Measurements from ENCODE around the gene PRSS35.
A peak's percentile ranks its signal among the peaks of the same experiment; 100 is the strongest.

Gene PRSS35

DNA sequence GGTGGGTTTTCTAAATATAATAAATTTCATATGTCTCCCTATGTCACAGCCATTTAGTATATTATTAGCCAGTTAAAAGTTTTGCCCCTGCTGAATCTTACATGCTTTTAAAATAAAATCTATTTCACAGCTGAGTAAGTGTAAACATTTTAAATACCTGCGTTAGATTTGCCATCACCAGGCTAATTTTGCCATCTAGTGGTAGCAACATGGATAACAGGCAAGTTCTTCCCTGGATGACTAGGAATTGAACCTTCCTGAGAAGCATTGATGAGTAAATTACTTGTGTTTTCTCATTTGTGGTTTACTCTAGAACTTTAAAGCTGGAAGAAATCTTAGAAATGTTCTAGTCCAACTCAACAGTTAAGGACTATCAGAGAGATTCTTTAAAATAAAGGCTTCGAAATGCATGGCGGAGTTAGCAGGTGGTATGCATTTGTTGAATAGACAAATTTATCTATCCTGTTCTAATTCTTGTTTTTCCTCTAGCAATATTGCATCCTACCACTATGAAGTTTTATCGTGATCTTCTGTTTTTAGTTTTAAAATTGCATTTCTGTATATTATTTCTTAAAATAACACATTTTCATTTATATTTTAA, 2.6 kb downstream of the PRSS35 start:
- Histone ChIP-seq H3K4me3 (ENCODE audit: low read length) (no peak overlapping the region), H3K9me3 (ENCODE audit: insufficient read depth, low read length) (no peaks in the 10 kb centered on the region), H3K27ac (ENCODE audit: low read length) (no peak overlapping the region), H3K9ac (ENCODE audit: low read length) (no peak overlapping the region), H4K20me1 (ENCODE audit: insufficient read depth, low read length) (no peaks in the 10 kb centered on the region), H3K79me2 (ENCODE audit: low read length) (no peaks in the 10 kb centered on the region), H3K36me3 (replicated peaks; ENCODE audit: low read depth, low read length) (no peaks in the 10 kb centered on the region), H3K4me1 (ENCODE audit: low read length) (peaks cover 3% of the 10 kb centered on the region; the same call in 1 of the 2 replicates), H2AFZ (ENCODE audit: low read depth, low read length) (no peak overlapping the region), H3K4me2 (ENCODE audit: low read length) (no peak overlapping the region), H3K27me3 (ENCODE audit: low read depth, low read length) (no peaks in the 10 kb centered on the region)
- no peak for TF ChIP-seq EZH2phosphoT487 (IDR thresholded peaks at IDR 0.05; ENCODE audit: low read depth)
- TF ChIP-seq, protein P1, sequence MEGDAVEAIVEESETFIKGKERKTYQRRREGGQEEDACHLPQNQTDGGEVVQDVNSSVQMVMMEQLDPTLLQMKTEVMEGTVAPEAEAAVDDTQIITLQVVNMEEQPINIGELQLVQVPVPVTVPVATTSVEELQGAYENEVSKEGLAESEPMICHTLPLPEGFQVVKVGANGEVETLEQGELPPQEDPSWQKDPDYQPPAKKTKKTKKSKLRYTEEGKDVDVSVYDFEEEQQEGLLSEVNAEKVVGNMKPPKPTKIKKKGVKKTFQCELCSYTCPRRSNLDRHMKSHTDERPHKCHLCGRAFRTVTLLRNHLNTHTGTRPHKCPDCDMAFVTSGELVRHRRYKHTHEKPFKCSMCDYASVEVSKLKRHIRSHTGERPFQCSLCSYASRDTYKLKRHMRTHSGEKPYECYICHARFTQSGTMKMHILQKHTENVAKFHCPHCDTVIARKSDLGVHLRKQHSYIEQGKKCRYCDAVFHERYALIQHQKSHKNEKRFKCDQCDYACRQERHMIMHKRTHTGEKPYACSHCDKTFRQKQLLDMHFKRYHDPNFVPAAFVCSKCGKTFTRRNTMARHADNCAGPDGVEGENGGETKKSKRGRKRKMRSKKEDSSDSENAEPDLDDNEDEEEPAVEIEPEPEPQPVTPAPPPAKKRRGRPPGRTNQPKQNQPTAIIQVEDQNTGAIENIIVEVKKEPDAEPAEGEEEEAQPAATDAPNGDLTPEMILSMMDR (IDR thresholded peaks at IDR 0.05; ENCODE audit: low read depth, low read length): peak; percentile 97

DNA sequence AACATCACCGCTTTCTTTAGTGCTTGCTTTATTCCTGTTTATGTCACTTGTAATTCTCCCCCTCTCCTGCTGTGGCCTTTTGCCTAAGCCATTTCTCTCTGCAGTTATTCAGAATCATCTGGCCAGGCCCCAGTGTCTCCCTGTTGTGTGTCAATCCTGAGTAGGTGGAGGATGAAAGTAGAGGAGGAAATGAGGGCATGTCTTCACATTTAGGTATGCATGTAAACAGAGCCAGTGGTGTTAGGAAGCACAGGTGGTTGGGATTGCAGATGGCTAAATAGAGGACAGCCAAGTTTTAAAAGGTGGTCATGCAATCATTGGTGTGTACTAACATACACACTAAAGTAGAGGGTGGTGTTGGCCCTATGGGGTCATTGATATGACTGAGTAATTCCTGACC, 5.2 kb downstream of the PRSS35 start:
- H3K27me3 ChIP-seq (ENCODE audit: low read depth, low read length): no peaks in the 10 kb centered on the region

DNA sequence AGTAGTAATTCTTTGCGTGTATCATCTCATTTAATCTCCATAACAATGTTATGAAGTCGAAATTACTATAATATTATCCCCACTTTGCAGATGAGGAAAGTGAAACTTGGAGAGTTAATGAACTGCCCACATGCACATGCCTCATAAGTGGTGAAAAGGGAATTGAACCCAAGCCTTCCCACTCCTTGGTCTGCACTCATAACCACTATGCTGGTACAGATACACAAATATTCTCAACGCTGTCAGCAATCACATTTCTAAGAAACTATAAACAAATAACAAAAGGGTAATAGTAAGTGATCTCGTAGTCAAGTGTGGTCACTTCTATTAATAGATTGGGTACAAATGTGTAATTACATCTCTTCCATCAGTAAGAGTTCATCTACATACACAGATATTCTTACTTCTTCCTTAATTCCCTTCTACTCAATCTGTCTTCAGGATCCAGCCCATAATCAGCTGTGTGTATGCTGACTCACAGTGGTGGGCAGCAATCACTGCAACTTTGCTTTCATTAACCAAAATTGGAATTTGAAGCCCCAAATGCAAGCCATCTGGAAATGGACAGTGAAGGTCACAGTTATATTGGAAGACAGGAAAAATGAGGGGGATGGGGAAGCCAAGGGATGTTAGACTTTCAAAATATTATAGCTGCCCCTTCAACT, 6.6 kb downstream of the PRSS35 start:
- H3K4me2 ChIP-seq (ENCODE audit: low read length): no peak overlapping the region
- H3K9ac ChIP-seq (ENCODE audit: low read length): no peak overlapping the region
- no peak overlapping the region for H2AFZ ChIP-seq (ENCODE audit: low read depth, low read length)

More for the DNA sequence above, 5.2 kb downstream of the PRSS35 start:
- TF ChIP-seq, protein P1 (IDR thresholded peaks at IDR 0.05; ENCODE audit: low read depth, low read length): no peak
- no peak for TF ChIP-seq EZH2phosphoT487 (IDR thresholded peaks at IDR 0.05; ENCODE audit: low read depth)
- H3K9me3 ChIP-seq (ENCODE audit: insufficient read depth, low read length): no peaks in the 10 kb centered on the region
- no peaks in the 10 kb centered on the region for H3K36me3 ChIP-seq (replicated peaks; ENCODE audit: low read depth, low read length)
- no peak overlapping the region for H2AFZ ChIP-seq (ENCODE audit: low read depth, low read length)
- no peaks in the 10 kb centered on the region for H4K20me1 ChIP-seq (ENCODE audit: insufficient read depth, low read length)
- no peak overlapping the region for H3K27ac ChIP-seq (ENCODE audit: low read length)
- no peak overlapping the region for H3K4me3 ChIP-seq (ENCODE audit: low read length)
- no peak overlapping the region for H3K9ac ChIP-seq (ENCODE audit: low read length)
- H3K4me1 ChIP-seq (ENCODE audit: low read length): peaks cover 3% of the 10 kb centered on the region; the same call in 1 of the 2 replicates
- H3K4me2 ChIP-seq (ENCODE audit: low read length): no peak overlapping the region
- H3K79me2 ChIP-seq (ENCODE audit: low read length): no peaks in the 10 kb centered on the region

More for the DNA sequence above, 6.6 kb downstream of the PRSS35 start:
- Histone ChIP-seq H3K27ac (ENCODE audit: low read length) (no peak overlapping the region), H3K36me3 (replicated peaks; ENCODE audit: low read depth, low read length) (no peaks in the 10 kb centered on the region), H4K20me1 (ENCODE audit: insufficient read depth, low read length) (no peaks in the 10 kb centered on the region), H3K79me2 (ENCODE audit: low read length) (no peaks in the 10 kb centered on the region), H3K9me3 (ENCODE audit: insufficient read depth, low read length) (no peaks in the 10 kb centered on the region), H3K4me1 (ENCODE audit: low read length) (peaks cover 3% of the 10 kb centered on the region; the same call in 1 of the 2 replicates), H3K27me3 (ENCODE audit: low read depth, low read length) (0 out of 2 replicates have a peak, but pooled peaks cover 4% of the 10 kb centered on the region), H3K4me3 (ENCODE audit: low read length) (no peak overlapping the region)
- no peak for TF ChIP-seq EZH2phosphoT487 (IDR thresholded peaks at IDR 0.05; ENCODE audit: low read depth)
- TF ChIP-seq, protein P1 (IDR thresholded peaks at IDR 0.05; ENCODE audit: low read depth, low read length): peak; percentile 61

All from OCI-LY3 (cell line).